HG02973 (cell line): ENCODE measurements around the gene RCBTB2.
"Not testable (repeated sequence)": the region's sequence is repeated elsewhere in the genome, so short reads cannot be mapped to it uniquely, and the experiment has no call there.

Experiments
- ATAC-seq: cut with Tn5 transposase; IDR thresholded peaks from one replicate; pipeline ENCODE4 v1.9.1; 2021; ENCODE audit warnings: moderate library complexity; ENCODE audit not compliant: unreplicated experiment

Gene RCBTB2

GRCh38 chr13:48456546-48456945 is 76.3 kb downstream of the RCBTB2 start:
- no peak for ATAC-seq

- not testable (repeated sequence) for ATAC-seq
These were observed 81.7 kb downstream of the RCBTB2 start for GRCh38 chr13:48451196-48451595.

GRCh38 chr13:48449656-48450055 is 83.2 kb downstream of the RCBTB2 start:
- ATAC-seq = no peak

- ATAC-seq = no peak
These were observed 83.8 kb downstream of the RCBTB2 start for GRCh38 chr13:48448959-48449614.

- ATAC-seq = no peak
These were observed 84.5 kb downstream of the RCBTB2 start for GRCh38 chr13:48448285-48448958.

- no peak for ATAC-seq
These were observed 86.4 kb downstream of the RCBTB2 start for GRCh38 chr13:48446464-48446863.

GRCh38 chr13:48443442-48444208 is 89.3 kb downstream of the RCBTB2 start:
- no peak for ATAC-seq
